BE2C (cell line): ENCODE results near the gene WDR38.

ENCODE experiments used
- DNase-seq: peaks from one replicate; pipeline ENCODE4 v3.0.0-alpha.2; 2020
- H3K27me3 ChIP-seq: fragments of 250-450 bp; sonication (Bioruptor Pico); 2 replicates; pipeline ENCODE4 v1.5.1; 2020; ENCODE audit warnings: mild to moderate bottlenecking
- H3K36me3 ChIP-seq: fragments of 250-450 bp; sonication (Bioruptor Pico); 2 replicates; pipeline ENCODE4 v1.5.1; 2020; ENCODE audit warnings: mild to moderate bottlenecking
- H3K4me1 ChIP-seq: fragments of 250-450 bp; sonication (Bioruptor Pico); 2 replicates; pipeline ENCODE4 v1.5.1; 2020
- H3K4me3 ChIP-seq: 2 replicates; pipeline ENCODE4 v1.5.1; 2011; ENCODE audit warnings: low read depth, low read length
- H3K9me3 ChIP-seq: fragments of 250-450 bp; sonication (Bioruptor Pico); 2 replicates; pipeline ENCODE4 v1.5.1; 2020
- TF ChIP-seq, protein P1 (sequence below): IDR thresholded peaks from 2 replicates; pipeline ENCODE4 v1.5.1; 2012; ENCODE audit warnings: mild to moderate bottlenecking, low read depth, low read length

Gene WDR38

DNA sequence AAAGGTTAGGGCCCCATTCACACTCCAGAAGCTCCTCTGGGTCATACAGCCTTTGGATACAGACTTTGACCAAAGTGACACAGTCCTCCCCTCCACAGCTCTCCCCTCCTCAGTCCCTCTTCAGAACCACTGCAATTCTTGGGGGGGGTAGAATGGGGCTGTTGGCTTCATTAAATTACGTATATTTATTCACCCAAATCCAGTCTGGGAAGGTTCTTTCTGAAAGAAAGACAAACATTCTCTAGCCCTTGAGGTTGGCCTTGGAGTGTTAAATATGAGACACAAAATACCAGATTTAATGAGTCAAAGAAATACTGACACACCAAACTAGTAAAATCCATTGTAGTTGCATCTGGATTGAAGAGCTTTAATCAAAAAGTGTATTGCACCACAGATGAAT is 24.8 kb downstream of the WDR38 start:
- H3K4me1 ChIP-seq: no peaks in the 10 kb centered on the region
- TF ChIP-seq, protein P1, sequence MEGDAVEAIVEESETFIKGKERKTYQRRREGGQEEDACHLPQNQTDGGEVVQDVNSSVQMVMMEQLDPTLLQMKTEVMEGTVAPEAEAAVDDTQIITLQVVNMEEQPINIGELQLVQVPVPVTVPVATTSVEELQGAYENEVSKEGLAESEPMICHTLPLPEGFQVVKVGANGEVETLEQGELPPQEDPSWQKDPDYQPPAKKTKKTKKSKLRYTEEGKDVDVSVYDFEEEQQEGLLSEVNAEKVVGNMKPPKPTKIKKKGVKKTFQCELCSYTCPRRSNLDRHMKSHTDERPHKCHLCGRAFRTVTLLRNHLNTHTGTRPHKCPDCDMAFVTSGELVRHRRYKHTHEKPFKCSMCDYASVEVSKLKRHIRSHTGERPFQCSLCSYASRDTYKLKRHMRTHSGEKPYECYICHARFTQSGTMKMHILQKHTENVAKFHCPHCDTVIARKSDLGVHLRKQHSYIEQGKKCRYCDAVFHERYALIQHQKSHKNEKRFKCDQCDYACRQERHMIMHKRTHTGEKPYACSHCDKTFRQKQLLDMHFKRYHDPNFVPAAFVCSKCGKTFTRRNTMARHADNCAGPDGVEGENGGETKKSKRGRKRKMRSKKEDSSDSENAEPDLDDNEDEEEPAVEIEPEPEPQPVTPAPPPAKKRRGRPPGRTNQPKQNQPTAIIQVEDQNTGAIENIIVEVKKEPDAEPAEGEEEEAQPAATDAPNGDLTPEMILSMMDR: no peak
- peaks cover 72% of the 10 kb centered on the region for H3K36me3 ChIP-seq

DNA sequence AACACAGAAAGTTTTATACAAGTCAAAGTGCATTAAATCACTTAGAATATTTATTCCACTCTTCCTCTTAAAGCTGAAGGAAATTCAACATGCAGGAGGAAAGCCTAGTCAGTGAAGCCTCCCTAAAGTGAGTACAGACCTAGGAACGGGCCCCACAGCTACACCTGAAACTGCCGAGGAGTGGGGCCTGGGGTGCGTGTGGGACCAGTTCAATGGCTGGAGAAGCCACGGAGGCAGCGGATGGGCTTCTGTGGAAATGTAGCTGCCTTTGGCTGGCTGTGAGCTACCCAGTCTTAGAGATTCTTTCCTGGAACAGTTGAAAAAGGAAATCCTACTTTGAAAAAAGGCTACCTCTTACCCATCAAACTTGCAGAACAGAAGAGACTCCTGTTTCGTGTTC is 25.3 kb downstream of the WDR38 start:
- no peaks in the 10 kb centered on the region for H3K9me3 ChIP-seq
- H3K4me3 ChIP-seq: no peak overlapping the region
- H3K4me1 ChIP-seq: no peaks in the 10 kb centered on the region
- DNase-seq: no peak
- H3K36me3 ChIP-seq: peaks cover 67% of the 10 kb centered on the region
- TF ChIP-seq, protein P1: no peak
- no peaks in the 10 kb centered on the region for H3K27me3 ChIP-seq

More for the DNA sequence above, 24.8 kb downstream of the WDR38 start:
- H3K4me3 ChIP-seq: no peak overlapping the region
- no peaks in the 10 kb centered on the region for H3K9me3 ChIP-seq
- no peak for DNase-seq
- H3K27me3 ChIP-seq: no peaks in the 10 kb centered on the region

DNA sequence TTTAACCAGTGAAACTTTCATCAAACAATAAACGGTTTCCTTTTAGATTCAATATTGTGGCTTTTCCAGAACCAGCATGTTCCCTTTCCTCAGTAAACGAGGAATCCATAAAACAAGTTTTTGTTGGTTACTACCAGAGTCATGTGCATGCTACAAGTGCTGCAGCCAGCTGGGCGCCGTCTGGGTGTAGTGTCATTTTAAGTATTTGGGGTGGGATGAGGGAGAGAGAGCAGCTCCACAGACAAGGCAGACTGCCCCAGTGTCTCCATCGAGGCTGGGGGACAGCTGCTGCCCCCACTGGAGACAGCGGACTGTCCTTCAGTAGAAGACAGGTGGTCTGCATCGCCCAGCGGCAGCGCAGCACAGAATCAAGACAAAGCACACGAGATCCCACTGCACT is 26.0 kb downstream of the WDR38 start:
- no peak overlapping the region for H3K4me3 ChIP-seq
- H3K36me3 ChIP-seq: peaks cover 60% of the 10 kb centered on the region
- no peaks in the 10 kb centered on the region for H3K27me3 ChIP-seq
- H3K4me1 ChIP-seq: no peaks in the 10 kb centered on the region
- TF ChIP-seq, protein P1: no peak
- H3K9me3 ChIP-seq: no peaks in the 10 kb centered on the region
- no peak for DNase-seq

DNA sequence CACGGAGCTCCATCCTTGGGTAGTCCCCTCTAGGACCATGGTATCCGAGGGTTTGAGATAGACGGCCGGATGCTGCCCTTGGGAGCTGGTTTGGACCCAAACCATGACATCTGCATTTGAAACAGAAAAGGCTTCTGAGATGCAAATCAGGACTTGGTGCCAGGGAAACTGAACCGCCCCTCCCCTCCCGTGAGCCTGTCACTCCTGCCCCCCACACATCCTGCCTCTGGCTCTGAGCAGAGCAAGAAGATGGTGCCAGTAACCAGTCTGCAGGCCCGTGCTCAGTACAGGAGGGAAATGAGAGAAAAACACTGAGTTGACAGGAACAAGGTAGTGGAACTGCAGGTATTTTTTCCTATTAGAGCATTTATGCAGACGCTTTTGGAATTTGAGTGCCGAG is 27.2 kb downstream of the WDR38 start:
- no peaks in the 10 kb centered on the region for H3K9me3 ChIP-seq
- H3K27me3 ChIP-seq: no peaks in the 10 kb centered on the region
- no peak overlapping the region for H3K4me3 ChIP-seq
- no peak for DNase-seq
- H3K36me3 ChIP-seq: peaks cover 47% of the 10 kb centered on the region
- TF ChIP-seq, protein P1: no peak
- H3K4me1 ChIP-seq: no peaks in the 10 kb centered on the region

DNA sequence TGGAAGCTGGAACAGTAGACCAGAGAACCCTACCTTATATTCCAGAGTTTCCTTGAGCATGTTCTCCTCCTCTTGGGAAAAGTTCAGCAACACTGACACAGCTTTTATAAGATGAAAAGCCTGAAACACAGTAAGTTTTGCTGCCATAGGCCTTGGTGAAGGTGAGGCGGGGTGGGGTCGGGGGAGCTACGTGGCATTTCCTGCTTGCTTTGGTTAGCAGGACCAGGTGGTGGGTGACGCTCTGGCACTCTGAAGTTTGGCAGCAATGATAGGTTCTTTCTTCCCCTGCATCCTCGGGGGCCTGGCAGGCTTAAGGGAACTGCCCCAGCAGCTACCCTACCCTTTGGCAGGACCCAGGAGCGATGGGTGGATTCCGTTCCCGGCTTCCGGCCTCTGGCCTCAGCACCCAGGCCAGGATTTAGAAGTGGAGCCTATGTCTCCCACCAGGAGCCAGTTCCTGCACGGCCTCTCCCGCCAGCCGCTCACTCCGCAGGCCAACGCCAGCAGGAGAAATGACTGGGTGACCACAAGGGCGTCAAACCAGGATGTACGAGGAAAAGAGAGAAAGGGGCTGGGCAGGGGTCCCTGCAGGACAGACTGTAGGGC is 28.0 kb downstream of the WDR38 start:
- TF ChIP-seq, protein P1: no peak
- no peaks in the 10 kb centered on the region for H3K9me3 ChIP-seq
- no peak for DNase-seq
- no peaks in the 10 kb centered on the region for H3K27me3 ChIP-seq
- peaks cover 40% of the 10 kb centered on the region for H3K36me3 ChIP-seq
- H3K4me3 ChIP-seq: no peak overlapping the region
- H3K4me1 ChIP-seq: no peaks in the 10 kb centered on the region

DNA sequence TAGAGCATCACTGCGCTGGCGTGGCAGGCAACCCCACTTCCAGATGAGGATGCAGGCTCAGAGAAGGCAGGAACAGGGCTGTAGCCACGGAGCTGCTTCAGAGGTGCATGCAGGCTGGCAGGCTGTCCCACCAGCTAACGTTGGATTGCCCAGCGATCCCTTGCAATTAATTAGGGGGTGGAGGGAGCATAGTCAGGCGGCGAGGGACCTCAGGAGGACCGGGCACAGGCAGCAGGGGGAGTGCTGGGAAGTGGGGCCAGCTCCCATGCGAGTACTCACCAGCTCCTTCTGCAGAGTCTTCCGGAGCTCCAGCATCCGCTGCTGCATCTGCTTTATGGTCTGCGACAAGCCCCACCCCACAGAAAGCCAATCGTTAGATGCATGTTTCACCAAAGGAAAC is 29.0 kb downstream of the WDR38 start:
- H3K4me3 ChIP-seq: no peak overlapping the region
- H3K36me3 ChIP-seq: peaks cover 30% of the 10 kb centered on the region
- TF ChIP-seq, protein P1: no peak
- no peak for DNase-seq
- H3K27me3 ChIP-seq: no peaks in the 10 kb centered on the region
- H3K9me3 ChIP-seq: no peaks in the 10 kb centered on the region
- no peaks in the 10 kb centered on the region for H3K4me1 ChIP-seq
